ENCODE measurements around the gene API5. TPM values are rescaled to one million over a fixed set of nuclear protein-coding genes. Genes with fewer than 3 reads are reported as not detected.
"Not testable (repeated sequence)": the region's sequence is repeated elsewhere in the genome, so short reads cannot be mapped to it uniquely, and the experiment has no call there.

API5 gene
- total RNA-seq, 2 donors from 2014 or later = 67.6 to 97.2 TPM

- no peak for DNase-seq (ENCODE audit: low spot score)
- Histone ChIP-seq H3K36me3 (peaks cover 3 to 23% of the 10 kb centered on the region in 2 donors), H3K9me3 (no peaks in the 10 kb centered on the region), H3K4me3 (no peak overlapping the region), H3K27me3 (replicated peaks; ENCODE audit: insufficient read depth) (no peaks in the 10 kb centered on the region), H3K27ac (no peak overlapping the region), H3K4me1 (replicated peaks) (no peaks in the 10 kb centered on the region)
- intact Hi-C loops (cut with DNase I) = no loop called here
- TF ChIP-seq POLR2A (IDR thresholded peaks at IDR 0.05) = no peak
- TF ChIP-seq, protein P1, sequence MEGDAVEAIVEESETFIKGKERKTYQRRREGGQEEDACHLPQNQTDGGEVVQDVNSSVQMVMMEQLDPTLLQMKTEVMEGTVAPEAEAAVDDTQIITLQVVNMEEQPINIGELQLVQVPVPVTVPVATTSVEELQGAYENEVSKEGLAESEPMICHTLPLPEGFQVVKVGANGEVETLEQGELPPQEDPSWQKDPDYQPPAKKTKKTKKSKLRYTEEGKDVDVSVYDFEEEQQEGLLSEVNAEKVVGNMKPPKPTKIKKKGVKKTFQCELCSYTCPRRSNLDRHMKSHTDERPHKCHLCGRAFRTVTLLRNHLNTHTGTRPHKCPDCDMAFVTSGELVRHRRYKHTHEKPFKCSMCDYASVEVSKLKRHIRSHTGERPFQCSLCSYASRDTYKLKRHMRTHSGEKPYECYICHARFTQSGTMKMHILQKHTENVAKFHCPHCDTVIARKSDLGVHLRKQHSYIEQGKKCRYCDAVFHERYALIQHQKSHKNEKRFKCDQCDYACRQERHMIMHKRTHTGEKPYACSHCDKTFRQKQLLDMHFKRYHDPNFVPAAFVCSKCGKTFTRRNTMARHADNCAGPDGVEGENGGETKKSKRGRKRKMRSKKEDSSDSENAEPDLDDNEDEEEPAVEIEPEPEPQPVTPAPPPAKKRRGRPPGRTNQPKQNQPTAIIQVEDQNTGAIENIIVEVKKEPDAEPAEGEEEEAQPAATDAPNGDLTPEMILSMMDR (IDR thresholded peaks at IDR 0.05) = no peak
- TF ChIP-seq POLR2AphosphoS5 (IDR thresholded peaks at IDR 0.05) = no peak
- WGBS = 97% methylated on average over 2 of the region's 2 CpGs
Measured at GRCh38 chr11:43328482-43328881, 16.7 kb downstream of the API5 start.

- no peak overlapping the region for H3K4me3 ChIP-seq
- no peaks in the 10 kb centered on the region for H3K27me3 ChIP-seq (replicated peaks; ENCODE audit: insufficient read depth)
- H3K9me3 ChIP-seq = no peaks in the 10 kb centered on the region
- no peak overlapping the region for H3K27ac ChIP-seq
- DNase-seq (ENCODE audit: low spot score) = no peak
- H3K4me1 ChIP-seq (replicated peaks) = no peaks in the 10 kb centered on the region
- H3K36me3 ChIP-seq = peaks cover 0 to 4% of the 10 kb centered on the region in 2 donors
- TF ChIP-seq, protein P1 (IDR thresholded peaks at IDR 0.05) = no peak
- TF ChIP-seq POLR2AphosphoS5 (IDR thresholded peaks at IDR 0.05) = no peak
- no peak for TF ChIP-seq POLR2A (IDR thresholded peaks at IDR 0.05)
- intact Hi-C loops (cut with DNase I) = no loop called here
Measured at GRCh38 chr11:43341159-43341558, 29.4 kb downstream of the API5 start.

- H3K36me3 ChIP-seq; H3K4me1 ChIP-seq (replicated peaks); intact Hi-C loops (cut with DNase I); H3K4me3 ChIP-seq; H3K27ac ChIP-seq; H3K9me3 ChIP-seq; H3K27me3 ChIP-seq (replicated peaks; ENCODE audit: insufficient read depth): not testable (repeated sequence)
- WGBS = 3% methylated on average over 5 of the region's 17 CpGs
- peak; percentile 40 for DNase-seq (ENCODE audit: low spot score)
- peak; percentile 13 for TF ChIP-seq POLR2AphosphoS5 (IDR thresholded peaks at IDR 0.05)
Measured at GRCh38 chr11:43351426-43351825, 39.6 kb downstream of the API5 start.

DNA sequence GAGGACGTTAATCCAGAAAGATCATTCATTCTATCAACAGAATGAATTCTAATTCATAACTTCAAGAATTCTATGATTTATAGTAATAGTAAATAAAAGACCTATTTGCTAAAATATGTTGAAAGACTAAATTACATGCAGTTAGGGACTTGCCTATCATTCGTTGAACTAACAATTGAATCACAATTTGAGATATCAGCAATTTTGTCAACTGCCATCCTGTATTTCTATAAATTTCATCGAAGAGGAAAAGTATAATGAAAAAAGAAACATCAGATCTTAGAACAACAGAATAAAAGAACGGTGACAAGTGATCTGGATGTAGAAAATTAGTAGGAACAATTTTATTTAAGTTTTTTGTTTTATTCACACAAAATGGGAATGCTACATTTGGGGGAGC, 42.5 kb downstream of the API5 start:
- no peak overlapping the region for H3K27ac ChIP-seq
- no peaks in the 10 kb centered on the region for H3K27me3 ChIP-seq (replicated peaks; ENCODE audit: insufficient read depth)
- no peaks in the 10 kb centered on the region for H3K4me1 ChIP-seq (replicated peaks)
- H3K9me3 ChIP-seq = no peaks in the 10 kb centered on the region
- intact Hi-C loops (cut with DNase I) = no loop called here
- WGBS = 90% methylated on average over 4 of the region's 4 CpGs
- H3K36me3 ChIP-seq = no peaks in the 10 kb centered on the region
- no peak overlapping the region for H3K4me3 ChIP-seq
- no peak for DNase-seq (ENCODE audit: low spot score)
- TF ChIP-seq POLR2A (IDR thresholded peaks at IDR 0.05) (no peak), POLR2AphosphoS5 (IDR thresholded peaks at IDR 0.05) (no peak)
- TF ChIP-seq, protein P1 (IDR thresholded peaks at IDR 0.05) = no peak

DNA sequence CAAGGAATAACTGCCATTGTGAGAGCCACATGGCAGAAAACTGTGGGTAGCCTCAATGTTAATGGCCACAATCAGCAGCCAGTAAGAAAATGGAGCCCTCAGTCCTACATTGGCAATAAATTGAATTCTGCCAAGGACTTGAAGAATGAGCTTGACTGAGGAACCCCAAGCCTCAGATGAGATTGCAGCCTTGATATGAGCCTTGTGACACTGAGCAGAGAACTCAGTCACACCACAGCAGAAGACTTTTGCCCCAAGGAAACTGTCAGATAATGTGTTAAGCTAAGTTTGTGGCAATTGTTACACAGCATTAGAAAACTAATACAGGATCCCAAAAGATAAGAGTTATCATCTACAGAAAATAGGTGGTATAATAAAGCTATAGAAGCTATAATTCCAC, 44.5 kb downstream of the API5 start:
- no peak overlapping the region for H3K27ac ChIP-seq
- H3K4me3 ChIP-seq = no peak overlapping the region
- H3K4me1 ChIP-seq (replicated peaks) = peaks cover 7% of the 10 kb centered on the region
- intact Hi-C loops (cut with DNase I) = no loop called here
- H3K27me3 ChIP-seq (replicated peaks; ENCODE audit: insufficient read depth) = no peaks in the 10 kb centered on the region
- H3K9me3 ChIP-seq = no peaks in the 10 kb centered on the region
- no peaks in the 10 kb centered on the region for H3K36me3 ChIP-seq
- no peak for DNase-seq (ENCODE audit: low spot score)
- TF ChIP-seq, protein P1 (IDR thresholded peaks at IDR 0.05) = no peak
- TF ChIP-seq POLR2A (IDR thresholded peaks at IDR 0.05) (no peak), POLR2AphosphoS5 (IDR thresholded peaks at IDR 0.05) (no peak)
